ENCODE results near the gene NSUN2. TPM values are rescaled to one million over a fixed set of nuclear protein-coding genes. Genes with fewer than 3 reads are reported as not detected.

The NSUN2 gene
- total RNA-seq, 1 experiment from 2014 or later: 69.1 TPM

DNA sequence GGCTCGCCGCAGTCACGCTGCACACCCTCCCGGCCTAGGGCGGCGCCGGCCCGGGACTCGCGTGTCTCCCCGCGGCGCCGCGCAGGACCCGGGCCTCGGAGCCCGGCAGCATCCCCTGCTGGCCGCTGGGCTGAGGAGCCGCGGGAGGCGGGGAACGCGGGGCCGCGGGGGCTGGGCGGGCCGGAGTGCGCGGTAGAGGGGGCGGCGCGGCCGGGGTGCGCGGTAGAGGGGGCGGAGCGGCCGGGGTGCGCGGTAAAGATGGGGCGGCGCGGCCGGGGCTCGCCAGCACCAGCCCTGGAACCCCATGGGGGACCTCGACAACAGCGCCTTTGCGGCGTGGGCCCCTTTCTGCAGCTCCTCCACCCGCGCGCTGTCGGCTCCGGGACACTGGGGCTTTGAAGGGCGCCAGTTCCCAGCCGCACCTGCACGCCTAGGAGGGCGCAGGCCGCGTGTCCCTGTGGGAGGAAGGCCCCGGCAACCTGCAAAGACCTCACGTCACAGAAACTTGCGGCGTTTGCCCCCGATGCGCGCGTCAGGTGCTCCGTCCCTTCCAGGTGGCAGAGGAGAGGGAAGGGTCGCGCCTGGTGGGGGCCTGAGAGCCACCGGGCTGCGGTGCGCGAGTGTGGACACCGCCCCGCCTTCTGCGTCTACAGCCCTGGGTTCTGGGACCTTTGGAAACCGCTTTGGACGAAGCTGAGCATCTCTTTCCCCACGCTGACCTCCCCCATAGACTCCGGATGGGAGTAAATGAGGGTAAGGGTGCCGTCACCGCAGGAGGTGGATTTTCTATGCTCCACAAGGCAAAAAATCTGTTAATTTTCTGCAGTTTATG, 49.6 kb downstream of the NSUN2 start:
- no peak for DNase-seq
- no peaks in the 10 kb centered on the region for H3K79me2 ChIP-seq (ENCODE audit: low read length)
- no peak overlapping the region for H3K4me3 ChIP-seq (ENCODE audit: low read length)
- H3K9ac ChIP-seq (ENCODE audit: low read length): no peak overlapping the region
- H3K36me3 ChIP-seq (ENCODE audit: insufficient read depth, low read length): no peaks in the 10 kb centered on the region
- no peaks in the 10 kb centered on the region for H3K4me1 ChIP-seq (ENCODE audit: low read length)
- H3K27ac ChIP-seq (ENCODE audit: low read length): no peak overlapping the region
- no peaks in the 10 kb centered on the region for H3K27me3 ChIP-seq (ENCODE audit: low read length)
- H3K9me3 ChIP-seq (ENCODE audit: low read length): no peaks in the 10 kb centered on the region
- H3K9me2 ChIP-seq (replicated peaks; ENCODE audit: insufficient read depth, low read length): no peaks in the 10 kb centered on the region
- H2AFZ ChIP-seq (ENCODE audit: low read length): no peak overlapping the region
- no peaks in the 10 kb centered on the region for H4K20me1 ChIP-seq (ENCODE audit: insufficient read depth, low read depth, low read length)
- H3K4me2 ChIP-seq (ENCODE audit: low read depth, low read length, poor library complexity, severe bottlenecking): no peak overlapping the region

DNA sequence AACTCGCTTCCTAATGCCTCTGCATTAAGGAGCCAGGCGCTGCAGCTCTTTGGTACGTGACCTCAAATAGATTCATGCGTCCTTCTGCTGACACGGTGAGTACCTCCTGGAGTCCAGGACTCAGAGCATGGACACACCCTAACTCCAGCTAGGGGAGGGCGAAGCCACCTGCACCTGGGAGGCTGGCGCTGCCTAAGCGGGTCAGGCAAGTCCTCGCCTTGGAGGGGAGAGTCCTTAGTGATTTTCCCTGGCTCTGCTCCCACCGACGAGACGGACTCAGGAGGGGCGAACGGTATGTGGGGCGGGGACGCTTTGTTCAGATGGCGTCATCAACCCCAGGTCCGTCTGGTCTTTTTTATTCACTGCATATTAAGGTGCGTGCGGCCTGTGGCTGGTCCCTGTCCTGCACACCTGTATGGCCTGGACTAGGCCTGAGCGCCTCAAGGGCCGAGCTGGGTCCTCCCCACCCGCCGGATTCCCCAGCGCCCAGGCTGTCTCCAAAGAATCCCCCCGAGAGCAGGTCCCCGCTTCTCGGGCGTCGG, 50.3 kb downstream of the NSUN2 start:
- Histone ChIP-seq H3K79me2 (ENCODE audit: low read length) (no peaks in the 10 kb centered on the region), H3K4me3 (ENCODE audit: low read length) (no peak overlapping the region), H3K4me1 (ENCODE audit: low read length) (peaks cover 3% of the 10 kb centered on the region; the same call in 1 of the 2 replicates), H3K9me3 (ENCODE audit: low read length) (no peaks in the 10 kb centered on the region), H3K36me3 (ENCODE audit: insufficient read depth, low read length) (no peaks in the 10 kb centered on the region), H3K27me3 (ENCODE audit: low read length) (no peaks in the 10 kb centered on the region), H3K27ac (ENCODE audit: low read length) (no peak overlapping the region), H3K4me2 (ENCODE audit: low read depth, low read length, poor library complexity, severe bottlenecking) (no peak overlapping the region), H3K9me2 (replicated peaks; ENCODE audit: insufficient read depth, low read length) (no peaks in the 10 kb centered on the region), H3K9ac (ENCODE audit: low read length) (no peak overlapping the region), H2AFZ (ENCODE audit: low read length) (no peak overlapping the region), H4K20me1 (ENCODE audit: insufficient read depth, low read depth, low read length) (no peaks in the 10 kb centered on the region)
- DNase-seq: no peak

DNA sequence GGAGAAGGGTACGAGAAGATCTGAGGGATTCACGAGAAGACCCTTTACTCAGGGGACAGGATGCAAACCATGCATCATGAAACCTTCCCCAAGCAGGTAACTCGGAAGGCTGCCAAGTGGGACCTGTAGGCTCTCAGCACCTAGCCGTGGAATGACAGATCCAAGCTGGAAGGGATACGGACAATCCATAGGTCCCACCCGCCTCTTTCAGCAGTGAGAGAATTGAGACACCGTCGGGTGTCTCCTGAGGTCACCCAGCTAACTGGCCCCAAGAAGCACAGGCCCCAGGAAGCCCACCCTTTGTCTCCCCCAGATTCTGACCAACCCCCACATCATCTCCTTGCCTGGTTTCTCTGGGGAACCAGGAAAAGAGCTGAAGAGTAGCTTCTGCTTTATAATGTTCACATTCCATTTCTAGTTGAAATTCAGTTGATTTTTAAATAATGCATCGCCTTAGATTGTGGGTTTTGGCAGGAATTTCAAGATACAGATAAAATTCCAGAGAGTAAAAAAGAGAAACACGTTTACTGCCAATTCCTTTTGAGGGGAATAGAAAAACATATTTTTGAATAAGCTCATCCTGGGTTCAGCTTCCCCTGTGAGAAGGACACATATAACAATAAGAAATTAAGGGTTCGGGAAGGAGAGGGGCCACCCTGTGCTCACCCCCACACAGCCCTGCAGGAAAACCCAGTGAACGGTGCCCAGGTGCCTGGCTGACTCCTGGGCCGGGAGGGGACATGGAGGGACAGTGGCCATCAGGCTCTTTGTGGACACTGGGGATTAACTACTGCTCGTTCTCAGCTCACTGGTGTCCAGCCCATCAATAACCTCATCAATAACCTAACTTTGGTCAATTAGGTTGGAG, 51.1 kb downstream of the NSUN2 start:
- H3K4me2 ChIP-seq (ENCODE audit: low read depth, low read length, poor library complexity, severe bottlenecking): no peak overlapping the region
- peaks cover 4% of the 10 kb centered on the region; the same call in 1 of the 2 replicates for H3K4me1 ChIP-seq (ENCODE audit: low read length)
- no peak overlapping the region for H3K27ac ChIP-seq (ENCODE audit: low read length)
- H3K27me3 ChIP-seq (ENCODE audit: low read length): no peaks in the 10 kb centered on the region
- no peak overlapping the region for H3K4me3 ChIP-seq (ENCODE audit: low read length)
- H3K9me2 ChIP-seq (replicated peaks; ENCODE audit: insufficient read depth, low read length): no peaks in the 10 kb centered on the region
- H4K20me1 ChIP-seq (ENCODE audit: insufficient read depth, low read depth, low read length): no peaks in the 10 kb centered on the region
- H3K79me2 ChIP-seq (ENCODE audit: low read length): no peaks in the 10 kb centered on the region
- no peaks in the 10 kb centered on the region for H3K36me3 ChIP-seq (ENCODE audit: insufficient read depth, low read length)
- H3K9ac ChIP-seq (ENCODE audit: low read length): no peak overlapping the region
- no peak for DNase-seq
- H2AFZ ChIP-seq (ENCODE audit: low read length): no peak overlapping the region
- H3K9me3 ChIP-seq (ENCODE audit: low read length): no peaks in the 10 kb centered on the region

DNA sequence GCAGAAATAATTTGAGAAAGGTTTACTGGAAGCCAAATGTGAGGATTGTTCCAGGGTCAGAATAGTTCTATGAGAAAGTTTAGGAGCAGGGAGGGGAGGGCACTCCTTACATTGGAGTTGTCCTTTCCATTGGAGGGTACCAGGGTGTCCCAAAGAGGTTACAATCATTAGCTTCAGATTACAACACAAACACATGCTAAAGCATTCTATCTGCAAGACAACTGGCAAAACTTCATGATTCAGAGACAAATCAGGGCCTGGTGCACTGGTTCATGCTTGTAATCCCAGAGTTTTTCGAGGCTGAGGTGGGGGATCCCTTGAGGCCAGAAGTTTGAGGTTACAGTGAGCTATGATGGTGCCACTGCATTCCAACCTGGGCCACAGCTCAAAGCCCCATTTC, 51.8 kb downstream of the NSUN2 start:
- DNase-seq: no peak
- Histone ChIP-seq H3K4me1 (ENCODE audit: low read length) (peaks cover 4% of the 10 kb centered on the region; the same call in 1 of the 2 replicates), H3K4me3 (ENCODE audit: low read length) (no peak overlapping the region), H3K36me3 (ENCODE audit: insufficient read depth, low read length) (no peaks in the 10 kb centered on the region), H3K79me2 (ENCODE audit: low read length) (no peaks in the 10 kb centered on the region), H3K9me2 (replicated peaks; ENCODE audit: insufficient read depth, low read length) (no peaks in the 10 kb centered on the region), H2AFZ (ENCODE audit: low read length) (no peak overlapping the region), H3K9me3 (ENCODE audit: low read length) (no peaks in the 10 kb centered on the region), H3K27ac (ENCODE audit: low read length) (no peak overlapping the region), H3K9ac (ENCODE audit: low read length) (no peak overlapping the region), H3K4me2 (ENCODE audit: low read depth, low read length, poor library complexity, severe bottlenecking) (no peak overlapping the region), H3K27me3 (ENCODE audit: low read length) (no peaks in the 10 kb centered on the region), H4K20me1 (ENCODE audit: insufficient read depth, low read depth, low read length) (no peaks in the 10 kb centered on the region)

DNA sequence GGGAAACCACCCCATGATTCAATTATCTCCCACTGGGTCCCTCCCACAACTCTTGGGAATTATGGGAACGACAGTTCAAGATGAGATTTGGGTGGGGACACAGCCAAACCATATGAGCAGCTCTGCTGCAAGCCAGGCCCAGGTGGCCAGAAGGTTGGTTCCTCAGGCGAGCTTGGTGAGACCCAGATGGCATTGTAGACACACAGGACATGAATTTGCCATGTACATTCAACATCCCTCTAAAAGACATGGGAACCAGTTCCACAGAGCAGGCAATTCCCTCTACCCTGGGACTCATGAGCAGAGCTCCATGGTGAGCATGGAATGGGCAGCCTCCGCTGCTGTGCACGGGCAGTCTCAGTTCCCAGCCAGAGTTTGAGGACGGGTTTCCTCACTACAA, 53.3 kb downstream of the NSUN2 start:
- H3K36me3 ChIP-seq (ENCODE audit: insufficient read depth, low read length): no peaks in the 10 kb centered on the region
- no peak overlapping the region for H2AFZ ChIP-seq (ENCODE audit: low read length)
- H3K4me1 ChIP-seq (ENCODE audit: low read length): peaks cover 4% of the 10 kb centered on the region
- H3K9ac ChIP-seq (ENCODE audit: low read length): no peak overlapping the region
- no peaks in the 10 kb centered on the region for H3K9me2 ChIP-seq (replicated peaks; ENCODE audit: insufficient read depth, low read length)
- H3K79me2 ChIP-seq (ENCODE audit: low read length): no peaks in the 10 kb centered on the region
- H3K9me3 ChIP-seq (ENCODE audit: low read length): no peaks in the 10 kb centered on the region
- no peak overlapping the region for H3K27ac ChIP-seq (ENCODE audit: low read length)
- no peaks in the 10 kb centered on the region for H4K20me1 ChIP-seq (ENCODE audit: insufficient read depth, low read depth, low read length)
- H3K27me3 ChIP-seq (ENCODE audit: low read length): no peaks in the 10 kb centered on the region
- no peak overlapping the region for H3K4me3 ChIP-seq (ENCODE audit: low read length)
- DNase-seq: no peak
- H3K4me2 ChIP-seq (ENCODE audit: low read depth, low read length, poor library complexity, severe bottlenecking): no peak overlapping the region

DNA sequence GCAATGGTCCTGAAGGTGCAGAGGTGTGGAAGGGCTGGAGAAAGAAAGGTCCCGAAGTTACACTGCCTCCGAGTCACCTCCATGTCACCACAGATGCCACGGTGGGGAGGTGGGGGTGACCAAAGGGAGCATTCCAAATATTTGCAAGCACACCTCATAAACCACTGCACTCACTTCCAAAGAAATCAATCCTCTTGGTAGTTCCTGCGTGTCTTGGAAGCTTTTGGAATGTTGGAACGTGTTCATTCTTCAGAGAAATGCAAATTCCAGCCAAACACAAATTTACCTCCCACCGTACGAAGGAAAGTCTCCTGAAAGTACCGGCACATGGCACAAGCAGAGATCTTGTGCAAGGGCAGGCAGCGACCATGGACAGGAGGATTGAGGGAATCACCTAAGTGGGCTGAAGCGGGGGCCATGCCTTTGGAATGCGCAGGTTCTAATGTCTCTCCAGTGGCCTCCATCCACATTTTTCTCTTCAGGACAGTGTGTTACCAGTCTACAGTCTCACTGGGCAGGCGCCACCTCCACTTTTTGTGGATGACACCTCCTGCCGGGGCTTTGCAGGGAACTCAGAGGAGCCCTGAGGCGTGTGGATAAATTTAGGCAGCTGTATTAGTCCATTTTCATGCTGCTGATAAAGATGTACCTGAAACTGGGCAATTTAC, 54.0 kb downstream of the NSUN2 start:
- no peaks in the 10 kb centered on the region for H3K27me3 ChIP-seq (ENCODE audit: low read length)
- H3K79me2 ChIP-seq (ENCODE audit: low read length): no peaks in the 10 kb centered on the region
- peaks cover 12% of the 10 kb centered on the region for H3K4me1 ChIP-seq (ENCODE audit: low read length)
- no peak overlapping the region for H3K27ac ChIP-seq (ENCODE audit: low read length)
- H3K36me3 ChIP-seq (ENCODE audit: insufficient read depth, low read length): no peaks in the 10 kb centered on the region
- no peak overlapping the region for H3K4me2 ChIP-seq (ENCODE audit: low read depth, low read length, poor library complexity, severe bottlenecking)
- no peaks in the 10 kb centered on the region for H3K9me3 ChIP-seq (ENCODE audit: low read length)
- H3K4me3 ChIP-seq (ENCODE audit: low read length): no peak overlapping the region
- H4K20me1 ChIP-seq (ENCODE audit: insufficient read depth, low read depth, low read length): no peaks in the 10 kb centered on the region
- H3K9me2 ChIP-seq (replicated peaks; ENCODE audit: insufficient read depth, low read length): no peaks in the 10 kb centered on the region
- no peak overlapping the region for H3K9ac ChIP-seq (ENCODE audit: low read length)
- H2AFZ ChIP-seq (ENCODE audit: low read length): no peak overlapping the region
- DNase-seq: no peak

DNA sequence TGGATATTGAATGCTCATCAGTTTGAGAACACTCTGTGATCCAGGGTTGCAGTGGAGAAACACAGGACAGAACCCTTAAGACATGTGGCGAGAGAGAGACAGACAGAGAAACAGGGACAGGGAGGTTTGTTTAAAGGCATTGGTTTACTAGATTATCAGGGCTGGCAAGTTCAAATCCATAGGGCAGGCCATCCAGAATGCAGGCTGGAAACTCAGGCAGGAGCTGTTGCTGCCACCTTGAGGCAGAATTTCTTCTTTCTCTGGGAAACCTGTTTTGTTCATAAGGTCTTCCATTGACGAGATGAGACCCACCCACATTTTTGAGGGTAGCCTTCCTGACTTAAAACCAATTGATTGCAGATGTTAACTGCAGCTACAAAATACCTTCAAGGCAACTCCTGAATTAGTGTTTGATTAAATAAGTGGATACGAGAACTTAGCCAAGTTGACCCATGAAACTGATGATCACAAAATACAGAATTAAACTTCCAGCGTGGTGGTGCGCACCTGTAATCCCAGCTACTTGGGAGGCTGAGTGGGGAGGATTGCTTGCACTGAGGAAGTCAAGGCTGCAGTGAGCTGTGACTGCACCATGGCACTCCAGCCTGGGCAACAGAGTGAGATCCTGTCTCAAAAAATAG, 55.9 kb downstream of the NSUN2 start:
- no peak overlapping the region for H3K9ac ChIP-seq (ENCODE audit: low read length)
- no peak overlapping the region for H3K4me3 ChIP-seq (ENCODE audit: low read length)
- no peaks in the 10 kb centered on the region for H3K9me3 ChIP-seq (ENCODE audit: low read length)
- H3K36me3 ChIP-seq (ENCODE audit: insufficient read depth, low read length): no peaks in the 10 kb centered on the region
- H3K79me2 ChIP-seq (ENCODE audit: low read length): no peaks in the 10 kb centered on the region
- no peaks in the 10 kb centered on the region for H4K20me1 ChIP-seq (ENCODE audit: insufficient read depth, low read depth, low read length)
- DNase-seq: peak; percentile 76
- no peak overlapping the region for H3K27ac ChIP-seq (ENCODE audit: low read length)
- H3K4me2 ChIP-seq (ENCODE audit: low read depth, low read length, poor library complexity, severe bottlenecking): no peak overlapping the region
- H3K9me2 ChIP-seq (replicated peaks; ENCODE audit: insufficient read depth, low read length): no peaks in the 10 kb centered on the region
- no peak overlapping the region for H2AFZ ChIP-seq (ENCODE audit: low read length)
- no peaks in the 10 kb centered on the region for H3K27me3 ChIP-seq (ENCODE audit: low read length)
- H3K4me1 ChIP-seq (ENCODE audit: low read length): peaks cover 18% of the 10 kb centered on the region

Measured in Karpas-422 (cell line).